ENCODE results near the gene PPID.
"Not testable (repeated sequence)": the region's sequence is repeated elsewhere in the genome, so short reads cannot be mapped to it uniquely, and the experiment has no call there.

PPID gene

DNA sequence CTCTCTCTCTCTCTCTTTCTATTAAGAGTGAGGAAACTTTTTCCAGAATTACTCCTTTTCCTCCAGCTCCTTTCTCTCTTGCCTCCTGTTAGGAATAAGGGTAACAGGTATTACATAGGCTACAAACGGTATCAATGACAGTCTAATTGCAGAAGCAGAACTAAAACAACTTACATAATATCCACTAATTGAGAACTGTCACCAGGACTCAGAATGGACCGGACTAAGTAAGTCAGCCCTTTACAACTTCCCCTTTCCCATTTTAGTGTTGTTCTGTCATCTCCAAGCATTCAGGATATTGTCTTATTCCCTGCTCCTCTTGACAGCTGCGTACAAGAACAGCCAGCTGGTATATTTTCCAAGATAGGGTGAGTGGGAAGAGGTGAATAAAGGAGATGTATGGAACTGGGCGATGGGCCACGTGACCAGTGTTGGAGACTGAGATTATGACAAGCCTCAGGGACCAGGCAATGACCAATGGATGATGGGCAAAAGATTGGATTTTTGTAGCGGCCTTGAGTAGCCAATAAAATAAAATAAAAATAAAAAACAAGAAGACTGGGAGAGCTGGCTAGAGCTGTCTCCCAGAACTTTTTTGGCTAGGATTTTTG is 43.3 kb upstream of the PPID start:
- no peak overlapping the region for H3K4me3 ChIP-seq (ENCODE audit: low read depth, low read length)
- TF ChIP-seq, protein P1, sequence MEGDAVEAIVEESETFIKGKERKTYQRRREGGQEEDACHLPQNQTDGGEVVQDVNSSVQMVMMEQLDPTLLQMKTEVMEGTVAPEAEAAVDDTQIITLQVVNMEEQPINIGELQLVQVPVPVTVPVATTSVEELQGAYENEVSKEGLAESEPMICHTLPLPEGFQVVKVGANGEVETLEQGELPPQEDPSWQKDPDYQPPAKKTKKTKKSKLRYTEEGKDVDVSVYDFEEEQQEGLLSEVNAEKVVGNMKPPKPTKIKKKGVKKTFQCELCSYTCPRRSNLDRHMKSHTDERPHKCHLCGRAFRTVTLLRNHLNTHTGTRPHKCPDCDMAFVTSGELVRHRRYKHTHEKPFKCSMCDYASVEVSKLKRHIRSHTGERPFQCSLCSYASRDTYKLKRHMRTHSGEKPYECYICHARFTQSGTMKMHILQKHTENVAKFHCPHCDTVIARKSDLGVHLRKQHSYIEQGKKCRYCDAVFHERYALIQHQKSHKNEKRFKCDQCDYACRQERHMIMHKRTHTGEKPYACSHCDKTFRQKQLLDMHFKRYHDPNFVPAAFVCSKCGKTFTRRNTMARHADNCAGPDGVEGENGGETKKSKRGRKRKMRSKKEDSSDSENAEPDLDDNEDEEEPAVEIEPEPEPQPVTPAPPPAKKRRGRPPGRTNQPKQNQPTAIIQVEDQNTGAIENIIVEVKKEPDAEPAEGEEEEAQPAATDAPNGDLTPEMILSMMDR (IDR thresholded peaks at IDR 0.05; ENCODE audit: control insufficient read depth, extremely low read depth, insufficient read depth) = no peak
- DNase-seq (ENCODE audit: low read depth) = no peak

DNA sequence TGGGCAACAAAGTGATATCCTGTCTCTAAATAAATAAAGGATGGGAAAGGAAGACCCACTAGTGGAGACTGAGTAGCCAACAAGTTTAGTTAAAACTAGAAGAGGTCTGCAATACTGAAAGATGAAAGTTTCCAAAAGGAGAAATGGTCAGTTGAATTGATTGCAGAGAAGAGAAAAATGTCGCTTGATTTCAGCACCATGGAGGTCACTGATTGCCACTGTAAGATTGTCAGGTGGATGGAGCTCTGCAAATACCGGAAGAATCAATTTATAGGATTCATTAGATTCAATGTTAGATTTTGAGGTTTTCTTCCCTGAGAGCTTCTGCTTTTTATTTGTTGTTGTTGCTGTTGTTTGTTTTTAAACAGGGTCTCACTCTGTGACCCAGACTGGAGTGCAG is 40.3 kb upstream of the PPID start:
- DNase-seq (ENCODE audit: low read depth) = no peak
- H3K4me3 ChIP-seq (ENCODE audit: low read depth, low read length) = no peak overlapping the region
- TF ChIP-seq, protein P1 (IDR thresholded peaks at IDR 0.05; ENCODE audit: control insufficient read depth, extremely low read depth, insufficient read depth) = no peak

DNA sequence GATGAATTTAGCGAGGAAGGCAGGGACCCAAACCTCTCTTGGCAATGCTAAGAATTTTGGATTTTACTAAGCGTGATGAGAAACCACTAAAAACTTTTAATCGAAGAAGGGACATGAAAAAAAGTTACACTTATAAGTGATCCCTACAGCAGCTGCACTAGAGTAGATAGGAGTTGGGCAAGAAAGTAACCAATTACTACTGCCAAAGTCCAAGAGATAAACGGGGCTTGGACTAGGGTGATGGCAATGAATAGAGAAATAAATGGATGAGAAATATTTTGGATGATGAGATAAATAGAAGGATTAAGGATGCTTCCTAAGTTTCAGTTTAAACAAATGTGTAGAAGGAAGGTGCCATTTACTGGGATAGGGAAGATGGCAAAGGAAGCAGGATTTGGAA is 39.4 kb upstream of the PPID start:
- no peak overlapping the region for H3K4me3 ChIP-seq (ENCODE audit: low read depth, low read length)
- DNase-seq (ENCODE audit: low read depth) = no peak
- TF ChIP-seq, protein P1 (IDR thresholded peaks at IDR 0.05; ENCODE audit: control insufficient read depth, extremely low read depth, insufficient read depth) = no peak

DNA sequence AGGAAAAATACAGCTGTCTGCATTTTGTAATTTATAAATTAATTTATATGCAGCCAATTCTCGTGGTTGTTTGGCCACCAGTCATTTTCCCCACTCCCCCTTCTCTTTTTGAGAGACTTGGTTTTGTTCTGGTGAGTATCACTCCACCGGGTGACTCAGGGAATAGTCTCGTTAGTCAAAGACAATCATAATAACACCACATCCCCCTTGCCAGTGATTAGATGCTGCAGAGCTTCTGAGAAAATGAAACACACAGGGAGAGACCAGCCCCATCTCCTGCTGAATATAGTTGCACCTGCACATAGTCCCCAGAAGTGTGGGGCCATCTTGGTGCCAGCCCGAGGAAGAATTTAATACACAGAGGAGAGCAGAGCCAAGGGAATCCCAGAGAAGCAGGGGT is 37.7 kb upstream of the PPID start:
- no peak for DNase-seq (ENCODE audit: low read depth)
- TF ChIP-seq, protein P1 (IDR thresholded peaks at IDR 0.05; ENCODE audit: control insufficient read depth, extremely low read depth, insufficient read depth) = no peak
- H3K4me3 ChIP-seq (ENCODE audit: low read depth, low read length) = no peak overlapping the region

DNA sequence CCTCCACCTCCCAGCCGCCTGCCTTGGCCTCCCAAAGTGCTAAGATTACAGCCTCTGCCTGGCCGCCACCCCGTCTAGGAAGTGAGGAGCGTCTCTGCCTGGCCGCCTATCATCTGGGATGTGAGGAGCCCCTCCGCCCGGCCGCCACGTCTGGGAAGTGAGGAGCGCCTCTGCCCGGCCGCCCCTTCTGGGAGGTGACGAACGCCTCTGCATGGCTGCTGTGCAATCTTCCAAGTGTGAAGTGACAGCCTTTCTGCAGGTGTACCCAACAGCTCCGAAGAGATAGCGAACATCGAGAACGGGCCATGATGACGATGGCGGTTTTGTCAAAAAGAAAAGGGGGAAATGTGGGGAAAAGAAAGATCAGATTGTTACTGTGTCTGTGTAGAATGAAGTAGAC is 36.3 kb upstream of the PPID start:
- H3K4me3 ChIP-seq (ENCODE audit: low read depth, low read length); DNase-seq (ENCODE audit: low read depth): not testable (repeated sequence)

DNA sequence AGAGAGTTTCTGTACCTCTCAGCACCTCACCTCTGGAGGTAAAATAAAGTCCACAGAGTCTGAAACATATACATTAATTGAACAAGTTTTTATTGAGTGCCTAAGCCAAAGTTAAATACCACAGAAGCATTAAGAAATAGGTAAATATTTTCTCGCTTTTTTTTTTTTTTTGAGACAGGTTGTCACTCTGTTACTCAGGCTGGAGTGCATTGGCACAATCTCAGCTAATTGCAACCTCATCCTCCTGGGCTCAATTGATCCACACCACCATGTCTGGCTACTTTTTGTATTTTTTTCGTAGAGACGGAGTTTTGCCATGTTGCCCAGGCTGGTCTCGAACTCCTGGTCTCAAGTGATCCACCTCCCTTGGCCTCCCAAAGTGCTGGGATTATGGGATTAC is 35.5 kb upstream of the PPID start:
- H3K4me3 ChIP-seq (ENCODE audit: low read depth, low read length) = no peak overlapping the region
- TF ChIP-seq, protein P1 (IDR thresholded peaks at IDR 0.05; ENCODE audit: control insufficient read depth, extremely low read depth, insufficient read depth) = no peak
- DNase-seq (ENCODE audit: low read depth) = no peak

DNA sequence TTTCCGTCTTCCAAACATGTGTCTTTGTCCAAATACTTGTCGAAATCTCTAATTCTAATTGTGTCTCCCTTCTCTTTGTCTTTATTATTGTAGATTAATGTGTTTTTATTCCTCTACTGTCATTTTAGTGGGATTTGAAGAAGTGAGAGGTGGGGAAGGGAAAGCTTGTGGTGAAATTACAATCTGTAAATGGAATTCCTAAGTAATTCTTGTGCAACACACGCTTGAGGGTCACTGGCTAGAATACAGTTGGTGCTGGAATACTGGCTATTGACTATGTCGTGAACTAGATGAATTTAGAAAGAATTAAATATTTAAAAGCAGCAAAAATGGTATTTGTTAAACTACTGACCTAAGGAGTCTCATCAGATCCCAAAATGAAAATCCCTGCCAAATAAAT is 34.9 kb upstream of the PPID start:
- TF ChIP-seq, protein P1 (IDR thresholded peaks at IDR 0.05; ENCODE audit: control insufficient read depth, extremely low read depth, insufficient read depth) = no peak
- H3K4me3 ChIP-seq (ENCODE audit: low read depth, low read length) = no peak overlapping the region
- no peak for DNase-seq (ENCODE audit: low read depth)

Data from LNCaP clone FGC (cell line).